Upper lobe of right lung (tissue), 1 donor: ENCODE results near the gene EVI5. TPM values are rescaled to one million over a fixed set of nuclear protein-coding genes. Genes with fewer than 3 reads are reported as not detected.

Source experiments
- ATAC-seq: fragments of 200-7000 bp; cut with Tn5 transposase; one replicate; pipeline ENCODE4 v1.9.1; 2020; ENCODE audit warnings: mild to moderate bottlenecking, moderate library complexity
- DNase-seq: peaks from one replicate; pipeline ENCODE4 v3.0.0-alpha.2; 2020
- H3K27ac ChIP-seq: fragments of 200-600 bp; one replicate; pipeline ENCODE4 v1.8.0; 2022
- H3K27me3 ChIP-seq: fragments of 200-600 bp; one replicate; pipeline ENCODE4 v1.8.0; 2022; ENCODE audit warnings: mild to moderate bottlenecking
- H3K36me3 ChIP-seq: fragments of 200-600 bp; one replicate; pipeline ENCODE4 v1.8.0; 2022
- H3K4me1 ChIP-seq: fragments of 200-600 bp; one replicate; pipeline ENCODE4 v1.8.0; 2022
- H3K4me3 ChIP-seq: fragments of 200-600 bp; one replicate; pipeline ENCODE4 v1.8.0; 2022; ENCODE audit warnings: mild to moderate bottlenecking
- H3K9me3 ChIP-seq: fragments of 200-600 bp; one replicate; pipeline ENCODE4 v1.8.0; 2022
- CTCF ChIP-seq: fragments of 200-600 bp; IDR thresholded peaks from one replicate; pipeline ENCODE4 v1.8.0; 2022; ENCODE audit warnings: antibody characterized with exemption
- intact Hi-C: fragments of 100-400 bp; cut with DNase I; formaldehyde crosslinking; loops from one replicate; pipeline ENCODE4 v1.11.0; 2022
- long read RNA-seq: library from polyadenylated mRNA; unstranded; transcript quantifications from one replicate; pipeline ENCODE4 v2.0.0, GENCODE V29; 2021
- total RNA-seq: library from RNA; stranded (reverse); fragmentation: NEBNext Ultra II Directional; extraction: Animal tissue kit (Norgen Biotek cat#: 25700); gene quantifications from one replicate; pipeline ENCODE4 v1.2.1, GENCODE V29; 2021
- donor health status: DM: no; HTN: yes; CAD: no; lungs with severe emphysema.

Gene EVI5
- 43.7 TPM for total RNA-seq
- long read RNA-seq, partial matches to known transcripts, result 4 of 25 reads
- long read RNA-seq, other reads (novel, unspliced or antisense), result 21 of 25 reads

- ATAC-seq, result peak; percentile 98
- no peaks in the 10 kb centered on the region for H3K27me3 ChIP-seq
Observed at GRCh38 chr1:92784639-92785500, at the start of gene EVI5. EVI5 (minus strand) TSS chr1:92785108; CDS start chr1:92736546, 48,562 bp downstream.

GRCh38 chr1:92834617-92835016, 49.7 kb upstream of the EVI5 start:
- Histone ChIP-seq H3K27ac (no peak overlapping the region), H3K36me3 (peaks cover 62% of the 10 kb centered on the region), H3K4me1 (peaks cover 36% of the 10 kb centered on the region)

More at GRCh38 chr1:92784639-92785500, at the start of gene EVI5:
- Histone ChIP-seq H3K36me3 (no peaks in the 10 kb centered on the region), H3K4me1 (peaks cover 9% of the 10 kb centered on the region), H3K9me3 (no peaks in the 10 kb centered on the region), H3K27ac (peak within 1 kb of the TSS; percentile 100), H3K4me3 (peak within 1 kb of the TSS; percentile 85)
- intact Hi-C loops, result no loop called here
- peak; percentile 98 for DNase-seq
- TF ChIP-seq CTCF, result peak; percentile 42

GRCh38 chr1:92833840-92834239, 48.9 kb upstream of the EVI5 start:
- DNase-seq (no peak), ATAC-seq (no peak)
- H3K4me1 ChIP-seq, result peaks cover 36% of the 10 kb centered on the region
- intact Hi-C loops, result no loop called here
- H3K27ac ChIP-seq, result peak overlapping the region; percentile 93
- no peaks in the 10 kb centered on the region for H3K27me3 ChIP-seq
- H3K9me3 ChIP-seq, result no peaks in the 10 kb centered on the region
- no peak for TF ChIP-seq CTCF
- H3K36me3 ChIP-seq, result peaks cover 54% of the 10 kb centered on the region
- H3K4me3 ChIP-seq, result peak overlapping the region; percentile 91

More at GRCh38 chr1:92834617-92835016, 49.7 kb upstream of the EVI5 start:
- no peak for TF ChIP-seq CTCF
- no peak for ATAC-seq
- no peak for DNase-seq
- H3K27me3 ChIP-seq, result no peaks in the 10 kb centered on the region
- intact Hi-C loops, result no loop called here
- H3K9me3 ChIP-seq, result no peaks in the 10 kb centered on the region
- no peak overlapping the region for H3K4me3 ChIP-seq

DNA sequence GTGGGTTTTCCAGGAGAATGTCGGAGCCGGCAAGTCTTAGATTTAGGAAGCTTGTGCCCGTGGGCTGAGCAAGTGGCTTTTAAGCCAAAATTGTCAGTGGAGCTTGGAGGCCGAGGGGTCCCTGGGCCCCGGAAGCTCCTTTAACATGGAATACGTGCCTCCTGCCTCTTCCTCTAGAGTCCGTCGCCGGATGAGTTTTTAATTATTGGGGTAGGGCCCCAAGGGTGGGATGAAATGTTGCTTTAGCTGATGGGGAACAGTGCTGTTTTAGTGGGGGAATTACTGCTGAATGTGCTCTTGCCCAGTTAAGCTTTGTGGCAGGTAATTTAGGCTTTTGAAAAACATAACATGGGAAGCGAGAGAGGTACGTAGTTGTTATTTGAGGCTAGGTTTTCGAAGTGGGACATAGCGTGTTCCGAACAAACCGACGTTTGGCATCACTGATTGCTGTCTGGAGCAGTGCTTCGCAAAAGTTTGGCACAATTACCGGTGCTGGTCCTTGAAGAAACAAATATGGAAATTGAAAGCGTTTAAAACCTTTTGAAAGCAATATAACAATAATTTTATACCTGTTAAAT, 47.7 kb upstream of the EVI5 start:
- Histone ChIP-seq H3K27ac (peak overlapping the region; percentile 93), H3K27me3 (no peaks in the 10 kb centered on the region), H3K9me3 (no peaks in the 10 kb centered on the region), H3K4me3 (peak overlapping the region; percentile 91), H3K4me1 (peaks cover 31% of the 10 kb centered on the region), H3K36me3 (peaks cover 42% of the 10 kb centered on the region)
- ATAC-seq, result no peak
- intact Hi-C loops, result no loop called here
- no peak for DNase-seq
- TF ChIP-seq CTCF, result no peak

DNA sequence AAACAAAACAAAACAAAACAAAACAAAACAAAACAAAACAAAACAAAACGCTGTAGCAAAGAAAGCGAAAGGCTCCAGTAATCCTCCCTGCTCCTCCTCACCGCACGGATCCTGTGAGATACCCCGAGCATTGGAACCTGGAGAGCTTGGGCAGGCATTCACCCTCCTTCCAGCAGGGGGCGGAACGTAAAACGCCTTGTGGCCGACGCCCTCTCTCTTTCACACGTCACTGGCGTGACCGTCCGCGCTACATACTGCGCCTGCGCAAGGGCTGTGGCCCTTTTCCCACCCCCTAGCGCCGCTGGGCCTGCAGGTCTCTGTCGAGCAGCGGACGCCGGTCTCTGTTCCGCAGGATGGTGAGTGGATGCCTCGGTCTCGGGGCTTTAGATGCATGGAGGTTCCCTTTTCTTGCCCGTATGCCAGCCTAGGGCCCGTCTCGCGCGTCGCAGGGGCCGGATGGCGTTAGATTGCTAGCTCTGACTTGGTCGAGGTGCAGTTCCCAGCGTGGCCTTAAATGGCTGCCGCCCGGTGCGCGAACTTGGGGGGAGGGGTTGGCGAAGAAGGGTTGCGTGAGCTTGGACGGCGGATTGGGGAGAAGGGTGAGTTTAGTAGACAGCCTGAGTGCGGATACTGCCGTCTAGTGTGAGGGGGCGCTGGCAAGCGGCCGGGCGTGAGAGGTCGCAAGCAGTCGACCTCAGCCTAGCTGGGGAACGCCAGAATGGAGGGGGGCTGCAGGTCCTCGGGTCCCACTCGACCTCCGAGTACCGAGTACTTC, 47.0 kb upstream of the EVI5 start, which contains the start of gene RPL5:
RPL5 (plus strand) TSS at position 279 of the 775 bp plus-strand sequence; CDS start at position 354, 75 bp downstream.
- intact Hi-C loops, result no loop called here
- no peaks in the 10 kb centered on the region for H3K27me3 ChIP-seq
- TF ChIP-seq CTCF, result peak; percentile 90
- ATAC-seq, result peak; percentile 99
- H3K4me1 ChIP-seq, result peaks cover 27% of the 10 kb centered on the region
- H3K36me3 ChIP-seq, result peaks cover 35% of the 10 kb centered on the region
- DNase-seq, result peak; percentile 98
- no peaks in the 10 kb centered on the region for H3K9me3 ChIP-seq
- H3K4me3 ChIP-seq, result peak within 1 kb of the TSS; percentile 91
- H3K27ac ChIP-seq, result peak within 1 kb of the TSS; percentile 93
